ENCODE results near the gene HMOX2. TPM values are rescaled to one million over a fixed set of nuclear protein-coding genes. Genes with fewer than 3 reads are reported as not detected.
A peak's percentile ranks its signal among the peaks of the same experiment; 100 is the strongest.

HMOX2 gene
- total RNA-seq, 6 donors from 2014 or later: 22.0 to 93.9 (median 53.8) TPM

DNA sequence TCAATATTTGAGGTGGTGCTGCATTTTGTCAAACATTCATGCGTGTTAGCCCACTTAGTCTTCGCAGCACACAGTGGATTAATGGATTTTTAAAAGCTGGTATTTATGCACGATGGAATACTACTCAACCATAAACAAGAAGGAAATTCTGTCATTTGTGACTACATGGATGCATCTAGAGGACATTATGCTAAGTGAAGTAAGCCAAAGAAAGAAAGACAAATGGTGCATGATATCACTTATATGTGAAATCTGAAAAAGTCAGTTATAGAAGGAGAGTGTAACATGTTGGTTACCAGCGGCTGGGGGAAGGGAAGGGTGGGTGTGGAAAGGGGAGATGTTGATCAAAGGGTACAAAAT lies 23.0 kb downstream of the HMOX2 start:
- Histone ChIP-seq H3K27me3 (no peaks in the 10 kb centered on the region), H3K4me3 (no peak overlapping the region), H3K36me3 (peaks cover 0 to 17% (median 2%) of the 10 kb centered on the region in 4 donors), H3K9me3 (no peaks in the 10 kb centered on the region), H3K27ac (no peak overlapping the region), H3K4me1 (peaks cover 17 to 34% (median 25%) of the 10 kb centered on the region in 4 donors)
- DNase-seq (no peak), ATAC-seq (ENCODE audit: low FRiP score in 2 of 2) (no peak)
- TF ChIP-seq POLR2AphosphoS5 (IDR thresholded peaks at IDR 0.05): no peak
- TF ChIP-seq POLR2A (IDR thresholded peaks at IDR 0.05): no peak
- TF ChIP-seq, protein P1, sequence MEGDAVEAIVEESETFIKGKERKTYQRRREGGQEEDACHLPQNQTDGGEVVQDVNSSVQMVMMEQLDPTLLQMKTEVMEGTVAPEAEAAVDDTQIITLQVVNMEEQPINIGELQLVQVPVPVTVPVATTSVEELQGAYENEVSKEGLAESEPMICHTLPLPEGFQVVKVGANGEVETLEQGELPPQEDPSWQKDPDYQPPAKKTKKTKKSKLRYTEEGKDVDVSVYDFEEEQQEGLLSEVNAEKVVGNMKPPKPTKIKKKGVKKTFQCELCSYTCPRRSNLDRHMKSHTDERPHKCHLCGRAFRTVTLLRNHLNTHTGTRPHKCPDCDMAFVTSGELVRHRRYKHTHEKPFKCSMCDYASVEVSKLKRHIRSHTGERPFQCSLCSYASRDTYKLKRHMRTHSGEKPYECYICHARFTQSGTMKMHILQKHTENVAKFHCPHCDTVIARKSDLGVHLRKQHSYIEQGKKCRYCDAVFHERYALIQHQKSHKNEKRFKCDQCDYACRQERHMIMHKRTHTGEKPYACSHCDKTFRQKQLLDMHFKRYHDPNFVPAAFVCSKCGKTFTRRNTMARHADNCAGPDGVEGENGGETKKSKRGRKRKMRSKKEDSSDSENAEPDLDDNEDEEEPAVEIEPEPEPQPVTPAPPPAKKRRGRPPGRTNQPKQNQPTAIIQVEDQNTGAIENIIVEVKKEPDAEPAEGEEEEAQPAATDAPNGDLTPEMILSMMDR (IDR thresholded peaks at IDR 0.05): no peak
- no peak for TF ChIP-seq EP300 (IDR thresholded peaks at IDR 0.05)
- WGBS, 2 donors: 93 to 94% methylated on average over 4 of the region's 4 CpGs

DNA sequence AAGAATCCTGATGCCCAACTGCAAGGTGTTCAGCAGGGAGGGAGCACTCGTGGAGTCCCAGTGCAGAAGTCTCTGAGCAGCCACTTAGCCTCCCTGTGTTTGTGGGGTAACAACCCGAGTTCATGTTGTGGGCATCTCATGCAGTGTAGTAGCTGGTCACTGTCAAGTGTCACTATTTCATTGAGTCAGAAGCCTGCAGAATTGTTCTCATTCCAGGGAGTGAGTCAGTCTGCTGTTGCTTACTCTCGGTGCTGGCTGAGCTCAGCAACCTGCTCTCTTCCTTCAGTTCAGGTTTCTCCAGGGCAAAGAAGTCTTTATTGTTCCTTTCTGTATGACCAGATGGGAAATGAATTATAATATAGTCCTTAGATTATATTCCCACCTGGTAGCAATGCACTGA lies 24.1 kb downstream of the HMOX2 start:
- 50 to 69% methylated on average over 1 to 3 of the region's 3 CpGs for WGBS, 2 donors
- DNase-seq (no peak), ATAC-seq (ENCODE audit: low FRiP score in 2 of 2) (peak; percentile 69 to 73)
- Histone ChIP-seq H3K36me3 (peaks cover 0 to 18% (median 2%) of the 10 kb centered on the region in 4 donors), H3K27me3 (no peaks in the 10 kb centered on the region), H3K9me3 (no peaks in the 10 kb centered on the region), H3K4me1 (peaks cover 17 to 28% (median 23%) of the 10 kb centered on the region in 4 donors), H3K4me3 (no peak overlapping the region), H3K27ac (peak overlapping the region; percentile 46 to 66 (median 60))
- no peak for TF ChIP-seq EP300 (IDR thresholded peaks at IDR 0.05)
- peak; percentile 30 to 48 for TF ChIP-seq POLR2AphosphoS5 (IDR thresholded peaks at IDR 0.05)
- TF ChIP-seq, protein P1 (IDR thresholded peaks at IDR 0.05): no peak

DNA sequence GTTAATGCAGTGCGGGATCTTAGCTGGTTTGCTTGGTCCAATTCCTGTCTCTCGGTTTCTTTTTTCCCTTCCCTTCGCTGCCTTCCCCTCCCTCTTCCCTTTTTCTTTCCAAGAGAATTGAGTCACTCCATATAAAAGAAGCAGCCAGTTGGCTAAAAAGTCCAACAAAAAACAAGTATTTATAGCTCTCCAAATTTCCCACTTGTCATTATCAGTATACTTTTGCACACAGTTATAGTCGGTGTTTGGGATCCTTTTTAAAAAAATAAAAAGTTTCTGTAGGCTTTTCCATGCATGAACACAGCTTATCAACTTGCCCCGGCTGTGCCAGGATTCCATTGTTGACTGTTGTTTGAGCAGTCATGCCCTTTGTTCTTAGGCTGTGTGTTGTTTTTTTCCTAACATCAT lies 24.9 kb downstream of the HMOX2 start:
- DNase-seq (no peak), ATAC-seq (ENCODE audit: low FRiP score in 2 of 2) (peak in 1 of 2 donors; percentile 49)
- WGBS, 2 donors: 40 to 45% methylated on average over 5 of the region's 5 CpGs
- H3K27ac ChIP-seq: peak overlapping the region; percentile 46 to 66 (median 60)
- no peaks in the 10 kb centered on the region for H3K9me3 ChIP-seq
- H3K4me1 ChIP-seq: peaks cover 24 to 36% (median 28%) of the 10 kb centered on the region in 4 donors
- no peaks in the 10 kb centered on the region for H3K27me3 ChIP-seq
- peaks cover 0 to 23% (median 2%) of the 10 kb centered on the region in 4 donors for H3K36me3 ChIP-seq
- H3K4me3 ChIP-seq: no peak overlapping the region
- TF ChIP-seq POLR2AphosphoS5 (IDR thresholded peaks at IDR 0.05) (no peak), EP300 (IDR thresholded peaks at IDR 0.05) (no peak), POLR2A (IDR thresholded peaks at IDR 0.05) (no peak)
- TF ChIP-seq, protein P1 (IDR thresholded peaks at IDR 0.05): no peak

- ATAC-seq (ENCODE audit: low FRiP score in 2 of 2) (peak; percentile 47 to 59), DNase-seq (peak; percentile 38 to 74)
- H3K4me1 ChIP-seq: peaks cover 22 to 34% (median 29%) of the 10 kb centered on the region in 4 donors
- peak overlapping the region; percentile 16 to 79 (median 52) for H3K27ac ChIP-seq
- peaks cover 15 to 50% (median 39%) of the 10 kb centered on the region in 4 donors for H3K36me3 ChIP-seq
- no peaks in the 10 kb centered on the region for H3K27me3 ChIP-seq
- no peaks in the 10 kb centered on the region for H3K9me3 ChIP-seq
- H3K4me3 ChIP-seq: no peak overlapping the region
- 58 to 73% methylated on average over 13 of the region's 13 CpGs for WGBS, 2 donors
- TF ChIP-seq POLR2AphosphoS5 (IDR thresholded peaks at IDR 0.05): peak in 1 of 2 donors; percentile 20
- no peak for TF ChIP-seq POLR2A (IDR thresholded peaks at IDR 0.05)
Measured at GRCh38 chr16:4505356-4506147, 29.4 kb downstream of the HMOX2 start.

DNA sequence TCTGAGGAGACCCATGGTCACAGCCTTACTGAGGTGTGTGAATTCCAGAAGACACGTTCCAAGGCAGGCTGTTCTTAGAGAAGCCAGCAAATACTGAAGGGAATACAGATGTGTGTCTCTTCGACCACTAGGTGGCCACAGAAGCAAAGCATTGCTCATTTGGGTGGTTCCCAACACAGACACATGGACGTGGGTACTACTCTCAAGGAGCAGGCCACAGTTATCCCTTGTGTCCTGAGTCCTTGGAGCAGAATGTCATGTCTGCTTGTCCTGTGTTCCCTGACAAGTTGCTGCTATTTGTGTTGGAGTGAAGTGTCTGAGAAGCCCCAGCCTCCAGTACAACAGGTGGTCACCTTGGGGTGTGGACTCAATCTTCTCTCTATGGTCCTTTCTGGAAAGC lies 30.3 kb downstream of the HMOX2 start:
- WGBS, 2 donors: 0% methylated on average over 1 to 3 of the region's 3 CpGs
- H3K9me3 ChIP-seq: no peaks in the 10 kb centered on the region
- DNase-seq: peak in 1 of 2 donors; percentile 65
- H3K27ac ChIP-seq: peak overlapping the region in 2 of 4 donors; percentile 54 to 79
- TF ChIP-seq, protein P1 (IDR thresholded peaks at IDR 0.05): peak; percentile 56 to 87 (median 79)
- TF ChIP-seq EP300 (IDR thresholded peaks at IDR 0.05): no peak
- peaks cover 13 to 31% (median 21%) of the 10 kb centered on the region in 4 donors for H3K4me1 ChIP-seq
- H3K27me3 ChIP-seq: no peaks in the 10 kb centered on the region
- peaks cover 15 to 59% (median 47%) of the 10 kb centered on the region in 4 donors for H3K36me3 ChIP-seq
- peak; percentile 81 to 88 for ATAC-seq (ENCODE audit: low FRiP score in 2 of 2)
- no peak overlapping the region for H3K4me3 ChIP-seq

Data from upper lobe of left lung (tissue), 6 donors.